NCI-H526 treated with DMSO at 0.1 percent for 48 hours (cell line): ENCODE measurements around the gene RAMP2.
"Not testable (repeated sequence)": the region's sequence is repeated elsewhere in the genome, so short reads cannot be mapped to it uniquely, and the experiment has no call there.

Experiments
- DNase-seq: peaks from one replicate; lab custom pipeline; 2025; lab: John Stamatoyannopoulos, UW

Gene RAMP2, protein sequence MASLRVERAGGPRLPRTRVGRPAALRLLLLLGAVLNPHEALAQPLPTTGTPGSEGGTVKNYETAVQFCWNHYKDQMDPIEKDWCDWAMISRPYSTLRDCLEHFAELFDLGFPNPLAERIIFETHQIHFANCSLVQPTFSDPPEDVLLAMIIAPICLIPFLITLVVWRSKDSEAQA

DNA sequence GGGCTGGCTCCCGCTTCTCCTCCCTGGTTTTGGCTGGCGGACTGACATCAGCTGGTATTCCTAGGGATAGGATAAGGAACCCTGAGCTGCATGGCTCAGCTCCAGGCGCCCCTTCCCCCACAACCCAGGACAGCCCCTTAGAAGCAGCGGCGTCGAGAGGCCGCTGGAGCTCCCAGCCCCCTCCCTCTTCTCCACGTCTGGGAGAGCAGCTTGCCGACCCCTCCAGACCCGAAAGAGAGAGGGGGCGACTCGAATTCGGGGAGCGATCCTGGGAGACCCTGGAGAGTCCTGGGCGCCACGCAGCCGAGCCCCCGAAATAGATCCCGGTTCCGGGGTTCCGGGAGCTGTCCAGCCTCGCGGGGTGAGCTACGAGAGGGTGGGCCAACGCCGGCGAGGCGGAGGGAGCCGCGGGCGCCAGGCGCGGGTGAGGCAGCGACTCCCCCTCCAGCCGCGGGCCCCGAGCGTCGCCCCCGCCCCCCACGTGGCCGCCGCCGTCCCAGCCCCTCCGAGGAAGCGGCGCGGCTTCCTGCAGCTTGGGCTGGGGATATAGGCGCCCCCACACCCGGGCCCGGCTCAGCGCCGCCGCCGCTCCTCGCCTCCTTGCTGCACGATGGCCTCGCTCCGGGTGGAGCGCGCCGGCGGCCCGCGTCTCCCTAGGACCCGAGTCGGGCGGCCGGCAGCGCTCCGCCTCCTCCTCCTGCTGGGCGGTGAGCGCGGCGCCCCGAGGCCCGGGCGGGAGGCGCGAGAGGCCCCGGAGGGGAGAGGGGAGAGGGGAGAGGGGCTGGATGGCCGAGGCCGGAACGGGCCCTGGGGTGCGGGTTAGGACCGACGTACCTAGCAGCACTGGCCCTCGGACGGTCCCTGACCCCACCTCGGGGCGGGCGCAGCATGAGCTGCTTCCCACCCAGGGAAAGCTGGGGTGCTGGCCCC, at the start of gene RAMP2:
RAMP2 (plus strand) TSS at position 576 of the 930 bp plus-strand sequence; CDS start at position 611, 35 bp downstream.
- no peak for DNase-seq

DNA sequence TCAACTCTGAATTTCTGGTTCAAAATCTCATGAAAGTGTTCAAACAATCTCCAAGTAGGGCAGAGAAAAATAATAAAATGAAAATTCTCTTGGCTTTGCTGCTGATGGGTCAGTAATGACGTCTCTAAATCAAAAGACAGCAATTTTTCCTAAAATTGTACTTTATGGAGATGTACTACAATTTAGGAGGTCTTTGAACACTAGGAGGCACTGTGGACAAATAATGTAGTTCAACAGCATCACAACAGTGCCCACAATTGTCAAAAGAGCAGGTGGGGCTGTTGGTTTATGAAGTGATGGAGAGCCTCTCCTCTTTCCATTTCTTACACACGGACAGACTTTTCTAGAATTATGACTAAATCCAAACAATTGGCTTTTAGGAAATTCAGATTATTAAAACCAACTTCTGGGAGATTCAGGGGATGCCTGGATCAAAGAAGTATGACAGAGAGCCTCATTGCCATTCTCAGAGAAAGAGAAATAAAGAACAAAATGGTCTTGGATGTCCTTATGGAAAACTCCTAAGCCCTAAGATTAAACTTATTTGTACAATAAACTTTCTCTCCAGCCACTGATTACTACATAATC, 39.9 kb upstream of the RAMP2 start:
- peak; percentile 36 for DNase-seq

DNA sequence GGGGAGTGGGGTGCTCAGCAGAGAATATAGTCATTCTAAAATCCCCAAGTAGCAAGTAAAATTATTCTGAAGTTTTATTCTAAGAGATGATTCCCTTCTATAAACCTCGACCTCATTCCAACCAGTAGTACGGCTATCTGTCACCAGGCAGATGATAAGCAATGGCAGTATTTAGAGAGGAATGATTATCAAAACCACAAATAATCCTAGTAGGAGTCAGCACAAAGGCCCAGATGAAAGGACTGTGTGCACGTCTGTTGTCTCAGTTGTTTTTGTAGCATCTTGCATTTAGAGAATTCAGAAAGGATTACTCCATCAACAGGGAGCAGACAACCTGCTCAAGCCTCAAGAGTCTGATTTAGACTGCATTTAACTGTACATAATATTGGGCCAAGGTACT, 37.4 kb upstream of the RAMP2 start:
- DNase-seq: no peak

DNA sequence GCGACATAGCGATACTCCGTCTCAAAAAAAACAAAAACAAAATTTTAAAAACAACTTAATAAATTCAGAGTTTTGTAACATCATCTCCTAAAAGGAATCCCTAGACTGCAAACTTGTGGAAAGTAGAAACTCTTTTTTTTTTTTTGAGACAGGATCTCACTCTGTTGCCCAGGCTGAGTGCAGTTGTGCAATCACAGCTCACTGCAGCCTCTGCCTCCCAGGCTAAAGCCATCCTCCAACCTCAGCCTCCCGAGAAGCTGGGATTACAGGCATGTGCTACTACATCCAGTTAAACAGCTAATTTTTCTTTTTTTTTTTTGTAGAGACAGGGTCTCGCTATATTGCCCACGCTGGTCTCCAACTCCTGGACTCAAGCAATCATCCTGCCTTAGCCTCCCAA, 35.9 kb upstream of the RAMP2 start:
- no peak for DNase-seq

DNA sequence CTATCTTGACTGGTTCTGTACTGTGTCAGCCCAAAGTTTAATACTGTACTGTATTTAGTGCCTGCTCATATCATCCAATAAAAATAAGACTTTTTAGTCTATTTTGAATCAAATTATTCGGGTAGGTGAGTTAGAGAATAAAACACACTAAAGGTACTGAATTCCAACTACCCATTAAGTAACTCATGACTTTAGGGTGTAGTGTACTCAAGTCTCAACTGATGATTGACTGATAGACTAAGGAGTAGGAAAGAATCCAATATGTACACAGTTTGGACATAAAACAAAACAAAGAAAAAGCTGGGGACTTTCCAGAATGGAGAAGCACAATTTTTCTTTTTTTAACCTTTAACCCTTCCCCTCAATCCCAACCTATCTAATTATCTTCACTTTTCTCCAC, 20.3 kb upstream of the RAMP2 start:
- no peak for DNase-seq

DNA sequence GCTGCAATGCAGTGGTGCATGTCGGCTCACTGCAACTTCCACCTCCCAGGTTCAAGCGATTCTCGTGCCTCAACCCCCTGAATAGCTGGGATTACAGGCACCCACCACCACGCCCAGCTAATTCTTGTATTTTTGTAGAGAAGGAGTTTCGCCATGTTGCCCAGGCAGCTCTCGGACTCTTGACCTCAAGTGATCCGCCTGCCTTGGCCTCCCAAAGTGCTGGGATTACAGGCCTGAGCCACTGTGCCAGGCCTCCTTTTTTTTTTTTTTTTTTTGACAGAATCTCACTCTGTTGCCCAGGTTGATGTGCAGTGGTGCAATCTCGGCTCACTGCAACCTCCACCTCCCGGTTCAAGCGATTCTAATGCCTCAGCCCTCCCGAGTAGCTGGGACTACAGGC, 18.1 kb upstream of the RAMP2 start:
- not testable (repeated sequence) for DNase-seq

DNA sequence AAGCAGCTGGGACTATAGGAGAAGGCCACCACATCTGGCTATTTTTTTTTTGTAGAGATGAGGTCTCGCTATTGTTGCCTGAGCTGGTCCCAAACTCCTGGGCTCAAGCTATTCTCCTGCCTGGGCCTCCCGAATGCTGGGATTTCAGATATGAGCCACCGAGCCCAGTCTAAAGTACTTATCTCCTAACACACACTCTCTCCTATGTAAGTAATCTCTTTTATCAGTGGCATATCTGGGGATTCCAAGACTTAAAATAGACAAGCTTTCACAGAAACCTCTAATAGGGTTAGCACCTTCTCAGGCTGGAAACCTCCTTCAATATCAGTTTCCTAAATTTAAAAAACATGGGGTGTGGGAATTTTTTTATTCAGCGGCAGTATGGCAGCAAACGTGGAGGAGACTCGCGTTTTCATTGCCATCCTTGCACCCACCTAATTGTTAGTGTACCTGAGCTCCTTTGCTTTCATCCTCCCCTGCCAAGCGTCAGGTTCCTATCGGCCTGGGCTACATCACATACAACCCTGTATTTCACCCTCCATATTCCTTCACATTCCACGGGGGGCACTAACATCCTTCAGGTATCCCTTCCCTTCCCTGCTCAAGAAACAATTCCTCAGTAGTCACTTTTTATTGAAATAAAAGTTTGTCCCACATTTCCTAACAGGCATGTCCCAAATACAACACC, 17.3 kb upstream of the RAMP2 start:
- peak; percentile 51 for DNase-seq

DNA sequence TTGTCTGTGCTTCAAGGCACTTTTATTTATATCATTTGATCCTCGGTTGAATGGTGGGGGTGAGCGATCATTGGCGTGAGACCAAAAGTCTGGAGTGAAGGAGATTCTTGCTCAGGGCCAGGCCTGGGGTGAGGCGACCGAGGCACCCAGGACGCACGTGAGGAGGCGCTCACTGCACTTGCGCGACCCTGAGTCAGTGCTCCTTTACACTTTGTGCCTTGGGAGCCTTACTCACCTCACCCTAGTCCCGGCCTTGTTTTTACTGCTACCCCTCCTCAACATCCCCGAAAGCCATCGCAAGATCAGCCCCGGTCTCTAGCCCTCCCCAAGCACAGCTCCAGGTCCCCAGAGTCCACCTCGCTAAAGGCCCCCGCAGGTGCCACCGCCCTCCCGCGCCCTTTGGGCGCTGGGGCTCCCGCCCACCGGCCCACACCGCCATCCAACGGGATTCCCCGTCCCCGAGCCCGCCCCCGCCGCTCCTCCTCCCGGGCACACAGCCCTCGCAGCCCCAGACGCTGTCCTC, 16.7 kb upstream of the RAMP2 start:
- peak; percentile 78 for DNase-seq

DNA sequence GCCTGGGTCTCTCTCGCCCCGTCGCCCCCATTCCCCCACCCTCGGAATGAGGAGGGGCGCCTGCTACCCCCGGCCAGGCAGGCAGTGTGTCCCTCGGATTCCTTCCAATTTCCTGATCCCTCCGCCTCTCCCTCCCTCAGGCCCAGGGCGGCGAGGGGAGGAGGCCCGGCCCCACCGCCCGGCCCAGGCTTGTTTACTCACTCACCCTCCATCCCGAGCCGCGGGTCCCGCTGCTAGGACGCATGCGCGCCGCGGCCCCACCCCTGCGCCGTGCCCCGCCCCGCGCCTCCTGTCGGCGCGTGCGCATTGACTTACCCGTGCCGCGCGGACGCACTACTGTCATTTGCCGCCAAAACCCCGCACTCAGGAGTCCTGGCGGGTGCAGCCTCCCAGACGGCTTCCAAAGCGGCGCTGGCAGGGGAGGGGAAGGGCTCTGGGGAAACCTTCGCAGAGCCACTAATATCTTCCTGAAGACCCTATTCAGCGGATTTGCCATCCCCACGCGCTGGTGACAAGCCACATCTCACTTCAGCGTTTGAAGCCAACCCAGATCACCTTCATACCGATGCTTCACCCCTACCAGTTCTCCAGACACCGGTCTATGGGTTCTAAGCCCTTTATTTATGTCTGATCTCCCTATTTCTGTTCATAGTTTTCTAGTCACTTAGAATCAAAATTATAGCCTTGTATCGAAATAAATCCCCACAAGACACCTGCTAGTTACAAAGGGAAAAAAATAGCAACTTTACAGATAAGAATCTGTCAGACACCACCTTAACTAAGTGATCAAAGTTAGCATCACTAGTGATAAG, 16.0 kb upstream of the RAMP2 start, which contains the start of gene EZH1:
EZH1 (minus strand) TSS at position 235 of the 812 bp plus-strand sequence. CDS start 16,099 bp downstream, outside the sequence.
- DNase-seq: peak; percentile 87

DNA sequence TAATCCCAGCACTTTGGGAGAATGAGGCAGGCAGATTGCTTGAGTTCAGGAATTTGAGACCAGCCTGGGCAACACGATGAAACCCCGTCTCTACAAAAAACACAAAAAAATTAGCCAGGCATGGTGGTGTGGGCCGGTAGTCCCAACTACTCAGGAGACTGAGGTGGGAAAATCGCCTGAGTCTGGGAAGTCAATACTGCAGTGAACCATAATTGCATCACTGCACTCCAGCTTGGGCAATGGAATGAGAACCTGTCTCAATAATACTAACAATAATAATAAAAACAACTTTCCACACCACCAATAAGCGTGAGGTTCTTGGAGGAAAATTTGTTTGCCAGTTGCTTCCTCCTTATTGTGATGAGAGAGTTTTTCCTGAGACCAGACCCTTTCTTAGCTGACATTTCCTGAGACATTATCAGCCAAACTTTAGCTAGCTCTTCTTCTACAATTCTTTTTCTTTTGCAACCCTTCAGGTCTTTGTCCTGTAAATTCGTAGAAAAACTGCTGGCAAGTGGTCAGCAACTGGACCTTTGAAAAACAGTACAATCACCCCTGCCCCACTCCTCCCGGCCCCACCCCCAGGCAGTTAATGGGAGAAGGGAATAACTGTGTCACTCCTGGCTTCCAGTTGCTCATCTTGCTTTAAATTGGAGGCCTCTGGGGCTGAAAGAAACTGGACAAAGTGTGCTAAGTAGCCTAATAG, 12.7 kb upstream of the RAMP2 start:
- DNase-seq: no peak

DNA sequence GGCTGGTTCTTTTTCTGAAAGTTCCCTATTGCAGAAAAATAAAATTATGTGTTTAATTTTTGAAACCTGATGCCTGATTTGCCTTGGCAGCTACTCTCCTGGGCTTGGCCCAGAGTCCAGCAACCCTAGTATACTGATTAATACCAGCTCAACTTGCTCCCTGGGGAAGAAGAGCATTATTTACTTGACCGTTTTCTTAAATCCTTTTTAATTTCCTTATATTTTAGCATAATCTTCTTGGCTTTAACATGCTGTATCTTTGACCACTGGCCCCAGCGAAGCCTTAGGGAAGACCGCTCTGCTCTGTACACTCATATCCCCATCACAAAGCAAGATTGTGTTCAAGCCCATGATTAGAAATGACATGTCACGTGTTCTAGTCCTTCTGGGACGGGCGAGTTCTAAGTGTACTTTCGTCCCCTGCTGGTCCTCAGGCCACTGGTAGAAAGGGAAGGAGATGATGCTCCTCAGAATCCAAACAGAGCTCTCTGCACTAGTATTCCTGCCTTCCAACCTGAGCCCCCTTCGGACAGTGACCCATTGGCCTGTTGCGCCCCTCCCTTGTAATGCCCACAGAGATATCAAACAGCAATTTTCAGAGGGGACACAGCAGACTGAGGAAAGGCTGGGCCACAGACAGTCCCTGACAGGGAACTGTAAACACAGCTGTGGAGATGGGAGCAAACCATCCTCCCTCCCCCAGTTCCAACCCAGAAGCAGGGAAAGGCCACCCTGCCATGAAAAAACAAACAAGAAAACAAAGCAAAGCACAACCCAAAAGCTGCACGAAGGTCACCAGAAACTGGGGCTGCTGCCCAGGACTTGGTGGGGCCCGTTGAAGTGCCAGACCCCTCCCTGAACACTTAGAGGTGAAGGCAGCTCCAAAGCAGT, 11.9 kb upstream of the RAMP2 start:
- no peak for DNase-seq

DNA sequence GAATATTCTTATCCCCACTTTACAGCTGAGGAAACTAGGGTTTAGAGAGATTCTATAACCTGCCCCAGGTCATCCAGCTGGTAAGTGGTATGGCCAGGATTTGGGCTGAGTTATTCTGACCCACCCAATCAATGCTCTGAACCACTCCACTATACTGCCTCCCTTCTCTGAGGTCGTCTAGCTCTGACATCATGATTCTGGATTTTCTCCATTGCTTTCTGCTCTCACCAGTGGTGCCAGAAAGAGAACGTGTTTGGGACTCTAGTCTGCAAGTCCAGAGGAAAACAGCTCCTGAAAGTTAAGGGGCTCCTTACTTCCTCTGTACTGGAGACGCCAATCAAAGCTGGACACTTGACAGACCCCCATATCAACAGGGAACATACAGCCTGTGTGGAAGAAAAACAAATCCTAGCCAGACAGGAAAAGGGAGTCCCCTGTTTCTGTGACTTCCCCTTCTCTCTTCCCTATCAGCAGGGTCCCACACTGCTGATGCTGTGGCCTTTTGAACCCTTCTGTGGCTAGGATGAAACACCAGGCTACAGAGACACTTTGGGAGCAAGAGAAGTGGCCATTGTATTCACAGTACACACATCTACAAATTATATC, 10.2 kb upstream of the RAMP2 start:
- no peak for DNase-seq

DNA sequence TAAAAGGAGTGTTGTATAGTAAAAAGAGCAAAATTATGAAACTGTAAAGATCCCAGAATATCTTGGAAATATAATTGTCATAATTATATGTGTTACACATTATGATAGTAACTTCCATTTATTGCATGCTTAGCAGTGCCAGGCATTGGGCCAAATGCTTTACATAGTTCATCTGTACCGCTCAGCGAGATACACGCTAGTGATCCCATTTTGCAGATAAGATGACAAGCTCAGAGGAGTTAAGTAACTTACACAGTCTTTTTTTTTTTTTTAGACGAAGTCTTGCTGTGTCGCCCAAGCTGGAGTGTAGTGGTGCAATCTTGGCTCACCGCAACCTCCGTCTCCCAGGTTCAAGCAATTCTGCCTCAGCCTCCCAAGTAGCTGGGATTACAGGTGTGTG, 9.4 kb upstream of the RAMP2 start:
- no peak for DNase-seq

DNA sequence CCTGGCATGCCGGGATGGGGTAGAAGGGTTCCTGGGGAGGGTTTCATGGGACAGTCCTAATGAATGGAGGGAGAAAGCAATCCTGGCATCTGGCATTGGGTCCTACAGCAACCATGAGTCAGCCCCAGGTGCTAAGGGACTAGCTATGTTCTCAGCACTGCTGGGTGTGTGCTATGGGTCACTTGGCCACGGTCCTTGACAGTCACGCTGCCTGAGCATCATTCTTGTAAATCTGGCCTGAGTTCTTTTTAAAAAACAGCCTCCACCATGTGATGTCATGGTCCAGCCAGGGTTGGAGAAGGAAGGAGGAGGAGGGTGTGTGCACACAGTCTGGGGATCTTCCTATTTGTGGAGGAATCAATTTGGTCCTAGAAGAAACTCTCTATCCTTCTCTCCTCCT, 6.2 kb upstream of the RAMP2 start:
- no peak for DNase-seq

DNA sequence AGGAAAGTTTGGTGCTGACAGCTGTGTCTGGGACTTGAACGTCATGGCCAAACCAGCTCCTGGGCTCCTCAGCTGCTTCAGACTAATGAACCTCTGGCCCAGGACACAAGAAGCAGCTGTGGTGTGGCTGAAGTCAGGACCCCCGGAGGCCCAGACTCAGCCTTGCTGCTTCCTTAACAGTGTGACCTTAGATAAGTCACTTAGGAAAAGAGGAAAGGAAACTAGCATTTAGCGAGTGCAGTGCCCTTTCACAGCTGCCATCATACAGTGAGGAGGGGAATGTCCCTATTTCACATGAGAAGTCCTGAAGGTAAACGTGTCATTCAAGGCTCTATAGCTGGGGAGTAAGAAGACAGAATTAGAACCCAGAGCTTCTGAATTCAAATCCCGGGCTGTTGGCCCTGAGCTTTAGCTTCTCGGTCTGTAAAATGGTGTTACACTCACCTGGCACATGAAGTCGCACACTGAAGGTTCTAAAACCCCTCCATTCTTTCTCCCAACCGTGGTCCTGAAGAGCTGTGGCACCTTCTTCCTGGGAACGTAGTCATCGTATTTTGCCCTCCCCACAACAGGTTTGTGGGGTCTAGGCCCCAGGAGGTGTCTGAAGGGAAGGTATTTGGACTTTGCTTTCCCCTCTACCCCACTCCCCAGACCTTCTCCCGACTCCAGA, 910 bp upstream of the RAMP2 start:
- DNase-seq: no peak

DNA sequence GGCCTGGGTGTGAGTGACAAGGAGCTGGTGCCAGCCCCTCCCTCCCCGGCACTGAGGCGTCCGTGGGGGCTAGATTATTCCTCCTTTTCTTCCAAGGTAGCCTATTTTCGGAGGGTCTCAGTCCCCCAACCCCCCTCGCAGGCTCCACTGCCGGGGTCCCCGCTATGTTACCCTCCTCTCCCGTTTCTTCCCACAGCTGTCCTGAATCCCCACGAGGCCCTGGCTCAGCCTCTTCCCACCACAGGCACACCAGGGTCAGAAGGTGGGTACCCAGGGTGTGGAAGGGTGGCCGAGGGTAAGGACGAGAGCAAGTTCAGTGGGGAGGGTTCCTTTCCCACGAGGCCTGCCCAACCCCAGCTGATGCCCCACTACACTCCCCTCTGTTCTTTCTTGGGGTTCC, 611 bp downstream of the RAMP2 start:
- no peak for DNase-seq

DNA sequence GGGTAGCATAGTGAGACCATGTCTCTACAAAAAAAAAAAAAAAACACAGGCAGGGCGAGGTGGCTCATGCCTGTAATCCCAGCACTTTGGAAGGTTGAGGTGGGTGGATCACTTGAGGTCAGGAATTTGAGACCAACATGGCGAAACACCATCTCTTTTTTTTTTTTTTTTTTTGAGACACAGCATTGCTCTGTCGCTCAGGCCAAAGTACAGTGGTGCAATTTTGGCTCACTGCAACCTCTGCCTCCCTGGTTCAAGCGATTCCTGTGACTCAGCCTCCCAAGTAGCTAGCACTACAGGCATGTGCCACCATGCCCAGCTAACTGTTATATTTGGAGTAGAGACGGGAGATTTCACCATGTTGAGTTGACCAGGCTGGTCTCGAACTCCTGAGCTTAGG, 5.1 kb downstream of the RAMP2 start:
- DNase-seq: no peak

DNA sequence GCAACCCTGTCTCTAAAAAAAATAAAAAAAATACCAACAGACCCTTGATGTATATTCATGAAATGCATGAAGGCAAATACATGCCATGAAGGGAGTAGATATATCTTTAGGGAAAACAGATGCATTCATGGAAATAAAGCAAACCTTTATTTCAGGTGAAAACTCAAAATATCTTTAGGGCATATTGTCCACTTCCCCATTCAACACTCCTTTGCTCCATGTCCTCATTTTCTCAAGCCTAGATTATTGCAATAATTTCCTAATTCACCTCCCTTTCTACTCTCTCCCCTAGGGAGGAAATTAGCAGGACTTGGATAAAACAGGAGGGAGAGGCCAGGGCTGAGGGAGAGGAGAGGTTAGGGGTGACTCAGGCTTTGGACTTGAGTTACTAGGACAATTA, 6.5 kb downstream of the RAMP2 start:
- no peak for DNase-seq

DNA sequence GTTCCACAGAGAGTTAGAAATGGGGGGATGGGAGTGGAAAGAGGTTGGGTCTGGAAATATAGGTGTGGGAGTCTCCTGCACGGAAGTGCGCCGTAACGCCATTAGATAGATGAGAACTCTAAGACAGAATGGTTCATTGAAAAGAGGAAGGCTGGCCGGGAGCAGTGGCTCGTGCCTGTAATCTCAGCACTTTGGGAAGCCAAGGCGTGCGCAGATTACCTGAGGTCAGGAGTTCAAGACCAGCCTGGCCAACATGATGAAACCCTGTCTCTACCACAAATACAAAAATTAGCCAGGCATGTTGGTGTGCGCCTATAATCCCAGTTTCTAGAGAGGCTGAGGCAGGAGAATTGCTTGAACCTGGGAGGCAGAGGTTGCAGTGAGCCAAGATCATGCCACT, 7.0 kb downstream of the RAMP2 start:
- DNase-seq: not testable (repeated sequence)
